Mesenchymal stem cell (in vitro differentiated cells and primary cell): Measurements from ENCODE around the gene NEK8.
A peak's percentile ranks its signal among the peaks of the same experiment; 100 is the strongest.

ENCODE experiments used
- DNase-seq: peaks from one replicate; pipeline ENCODE4 v3.0.0-alpha.2; 2013
- H2AFZ ChIP-seq: one replicate; pipeline ENCODE4 v1.6.1; 2013; ENCODE audit warnings: low read depth, mild to moderate bottlenecking, control low read depth, inconsistent platforms, low read length, moderate library complexity
- H2AK5ac ChIP-seq: 2 replicates; pipeline ENCODE4 v1.6.1; 2013; ENCODE audit warnings: low read length, moderate library complexity, mild to moderate bottlenecking, inconsistent platforms; ENCODE audit not compliant: severe bottlenecking
- H2BK120ac ChIP-seq: one replicate; pipeline ENCODE4 v1.6.1; 2013; ENCODE audit warnings: low read depth, mild to moderate bottlenecking, inconsistent platforms, low read length, moderate library complexity
- H2BK12ac ChIP-seq, 2 experiments: one replicate each; pipeline ENCODE4 v1.6.1; 2013; ENCODE audit warnings: inconsistent platforms in 2 of 2, low read length in 2 of 2, mild to moderate bottlenecking in 2 of 2, moderate library complexity in 2 of 2, control low read depth in 1 of 2
- H2BK15ac ChIP-seq: one replicate; pipeline ENCODE4 v1.6.1; 2013; ENCODE audit warnings: mild to moderate bottlenecking, low read depth, inconsistent platforms; ENCODE audit not compliant: poor library complexity, severe bottlenecking
- H2BK5ac ChIP-seq: 2 replicates; pipeline ENCODE4 v1.6.1; 2013; ENCODE audit warnings: low read depth, mild to moderate bottlenecking, low read length, control low read depth, inconsistent platforms; ENCODE audit not compliant: poor library complexity, severe bottlenecking
- H3K14ac ChIP-seq, 2 experiments: one replicate each; pipeline ENCODE4 v1.6.1; 2013; ENCODE audit warnings: inconsistent platforms in 2 of 2, low read length in 2 of 2, control low read depth in 1 of 2, mild to moderate bottlenecking in 1 of 2, moderate library complexity in 1 of 2
- H3K18ac ChIP-seq, 2 experiments: one replicate each; pipeline ENCODE4 v1.6.1; 2013; ENCODE audit warnings: inconsistent platforms in 2 of 2, low read length in 2 of 2, control low read depth in 1 of 2, low read depth in 1 of 2, mild to moderate bottlenecking in 1 of 2
- H3K23ac ChIP-seq, 2 experiments: one replicate each; pipeline ENCODE4 v1.6.1; 2013; ENCODE audit warnings: inconsistent platforms in 2 of 2, low read length in 2 of 2, mild to moderate bottlenecking in 2 of 2, moderate library complexity in 2 of 2, control low read depth in 1 of 2
- H3K27ac ChIP-seq: 2 replicates; pipeline ENCODE4 v1.5.1; 2013; ENCODE audit warnings: mild to moderate bottlenecking, moderate library complexity, low read length, control low read depth, inconsistent platforms; ENCODE audit not compliant: poor library complexity, severe bottlenecking
- H3K27me3 ChIP-seq, 2 experiments: 2 replicates each; pipeline versions ENCODE4 v1.6.1 to v1.7.0; 2013; ENCODE audit warnings: low read length in 2 of 2, mild to moderate bottlenecking in 2 of 2, moderate library complexity in 2 of 2, control low read depth in 1 of 2, inconsistent platforms in 1 of 2; ENCODE audit not compliant: control insufficient read depth in 1 of 2, insufficient read depth in 1 of 2
- H3K36me3 ChIP-seq, 2 experiments: 2 replicates each; pipeline versions ENCODE4 v1.6.1 to v1.7.0; 2013; ENCODE audit warnings: low read length in 2 of 2, control low read depth in 1 of 2, inconsistent platforms in 1 of 2, low read depth in 1 of 2, mild to moderate bottlenecking in 1 of 2; ENCODE audit not compliant: insufficient read depth in 2 of 2, control insufficient read depth in 1 of 2
- H3K4ac ChIP-seq, 2 experiments: one replicate each; pipeline ENCODE4 v1.6.1; 2013; ENCODE audit warnings: inconsistent platforms in 2 of 2, low read length in 2 of 2, mild to moderate bottlenecking in 2 of 2, moderate library complexity in 2 of 2, control low read depth in 1 of 2, low read depth in 1 of 2
- H3K4me1 ChIP-seq: 2 replicates; pipeline ENCODE4 v1.6.1; 2013; ENCODE audit warnings: low read depth, low read length, control low read depth; ENCODE audit not compliant: control insufficient read depth, insufficient read depth
- H3K4me2 ChIP-seq: 2 replicates; pipeline ENCODE4 v1.6.1; 2013; ENCODE audit warnings: low read length, mild to moderate bottlenecking, inconsistent platforms; ENCODE audit not compliant: poor library complexity, severe bottlenecking
- H3K4me3 ChIP-seq, 2 experiments: 2 replicates each; pipeline versions ENCODE4 v1.5.1 to v1.7.0; 2013; ENCODE audit warnings: low read length in 2 of 2, mild to moderate bottlenecking in 2 of 2, control low read depth in 1 of 2, low read depth in 1 of 2; ENCODE audit not compliant: insufficient read depth in 1 of 2
- H3K79me1 ChIP-seq: replicated peaks from 2 replicates; pipeline ENCODE4 v1.6.1; 2013; ENCODE audit warnings: mild to moderate bottlenecking, control low read depth, low read length, inconsistent platforms; ENCODE audit not compliant: poor library complexity, severe bottlenecking
- H3K9ac ChIP-seq: 2 replicates; pipeline ENCODE4 v1.7.0; 2013; ENCODE audit warnings: mild to moderate bottlenecking, low read length, moderate library complexity
- H3K9me3 ChIP-seq: 2 replicates; pipeline ENCODE4 v1.7.0; 2013; ENCODE audit warnings: mild to moderate bottlenecking, low read length; ENCODE audit not compliant: control insufficient read depth
- H4K8ac ChIP-seq: one replicate; pipeline ENCODE4 v1.6.1; 2013; ENCODE audit warnings: inconsistent platforms, mild to moderate bottlenecking, low read length, moderate library complexity
- H4K91ac ChIP-seq: one replicate; pipeline ENCODE4 v1.6.1; 2013; ENCODE audit warnings: mild to moderate bottlenecking, low read length, inconsistent platforms
- WGBS: methylation state at CpG from one replicate; pipeline ENCODE4 v1.1.7; 2013; ENCODE audit warnings: mixed read lengths; 5-methylcytosine and 5-hydroxymethylcytosine counted together

Gene NEK8

GRCh38 chr17:28747051-28747691 lies 18.6 kb downstream of the NEK8 start:
- H3K4me3 ChIP-seq, result no peak overlapping the region
- peaks cover 7% of the 10 kb centered on the region for H3K79me1 ChIP-seq
- 82% methylated on average over 7 of the region's 7 CpGs for WGBS
- no peak overlapping the region for H2BK120ac ChIP-seq
- no peak overlapping the region for H2BK12ac ChIP-seq
- peaks cover 46% of the 10 kb centered on the region for H3K4me1 ChIP-seq
- no peak overlapping the region for H2AK5ac ChIP-seq
- no peak overlapping the region for H3K18ac ChIP-seq
- H4K91ac ChIP-seq, result no peak overlapping the region
- peak overlapping the region; percentile 17 for H3K27ac ChIP-seq
- H3K36me3 ChIP-seq, result peaks cover 53 to 62% of the 10 kb centered on the region in 2 experiments
- peak overlapping the region; percentile 30 for H2BK15ac ChIP-seq
- H3K9me3 ChIP-seq, result no peaks in the 10 kb centered on the region
- no peak overlapping the region for H2AFZ ChIP-seq
- H3K9ac ChIP-seq, result peak overlapping the region; percentile 99
- no peak overlapping the region for H2BK5ac ChIP-seq
- H3K4me2 ChIP-seq, result peak overlapping the region; percentile 56
- peak overlapping the region in 1 of 2 experiments; percentile 29 for H3K14ac ChIP-seq
- no peak overlapping the region for H3K23ac ChIP-seq
- no peak for DNase-seq
- H3K27me3 ChIP-seq, result no peaks in the 10 kb centered on the region
- H4K8ac ChIP-seq, result no peak overlapping the region
- no peak overlapping the region for H3K4ac ChIP-seq

GRCh38 chr17:28747801-28748750 lies 19.5 kb downstream of the NEK8 start:
- H3K4ac ChIP-seq, result no peak overlapping the region

GRCh38 chr17:28748852-28749515 lies 20.4 kb downstream of the NEK8 start:
- Histone ChIP-seq H2AK5ac (no peak overlapping the region), H2BK5ac (no peak overlapping the region), H3K4ac (no peak overlapping the region), H3K14ac (no peak overlapping the region), H3K27ac (peak overlapping the region; percentile 8), H3K36me3 (peaks cover 57 to 69% of the 10 kb centered on the region in 2 experiments), H2BK120ac (no peak overlapping the region), H2AFZ (no peak overlapping the region), H3K9ac (peak overlapping the region; percentile 36), H3K23ac (no peak overlapping the region), H3K79me1 (peaks cover 10% of the 10 kb centered on the region), H4K91ac (no peak overlapping the region), H3K18ac (no peak overlapping the region), H3K4me3 (no peak overlapping the region), H3K4me2 (no peak overlapping the region), H3K4me1 (peaks cover 43% of the 10 kb centered on the region), H3K9me3 (no peaks in the 10 kb centered on the region), H2BK15ac (no peak overlapping the region), H3K27me3 (no peaks in the 10 kb centered on the region), H4K8ac (peak overlapping the region; percentile 33), H2BK12ac (no peak overlapping the region)
- WGBS, result 93% methylated on average over 18 of the region's 18 CpGs
- DNase-seq, result peak; percentile 40

More at GRCh38 chr17:28747801-28748750, 19.5 kb downstream of the NEK8 start:
- H2AK5ac ChIP-seq, result no peak overlapping the region
- no peak overlapping the region for H2BK120ac ChIP-seq
- 97% methylated on average over 18 of the region's 18 CpGs for WGBS
- H3K4me1 ChIP-seq, result peaks cover 43% of the 10 kb centered on the region
- H3K27me3 ChIP-seq, result no peaks in the 10 kb centered on the region
- H3K9me3 ChIP-seq, result no peaks in the 10 kb centered on the region
- no peak overlapping the region for H3K14ac ChIP-seq
- no peak overlapping the region for H3K4me3 ChIP-seq
- no peak overlapping the region for H2AFZ ChIP-seq
- H3K9ac ChIP-seq, result peak overlapping the region; percentile 29
- no peak overlapping the region for H4K8ac ChIP-seq
- H3K4me2 ChIP-seq, result no peak overlapping the region
- peak overlapping the region; percentile 8 for H3K27ac ChIP-seq
- H3K36me3 ChIP-seq, result peaks cover 57 to 69% of the 10 kb centered on the region in 2 experiments
- H4K91ac ChIP-seq, result no peak overlapping the region
- H2BK15ac ChIP-seq, result no peak overlapping the region
- H2BK12ac ChIP-seq, result no peak overlapping the region
- H3K79me1 ChIP-seq, result peaks cover 10% of the 10 kb centered on the region
- no peak for DNase-seq
- peak overlapping the region in 1 of 2 experiments; percentile 21 for H3K18ac ChIP-seq
- H2BK5ac ChIP-seq, result no peak overlapping the region
- H3K23ac ChIP-seq, result no peak overlapping the region
